GM19324 (cell line): ENCODE measurements around the gene VMAC.

Experiments
- ATAC-seq: cut with Tn5 transposase; IDR thresholded peaks from one replicate; pipeline ENCODE4 v1.9.1; 2021; ENCODE audit warnings: mild to moderate bottlenecking, moderate library complexity; ENCODE audit not compliant: unreplicated experiment, low FRiP score

Gene VMAC

GRCh38 chr19:5926641-5927440 lies 22.2 kb downstream of the VMAC start:
- no peak for ATAC-seq

GRCh38 chr19:5927441-5927821 lies 22.8 kb downstream of the VMAC start:
- no peak for ATAC-seq

- ATAC-seq, result no peak
Measured at GRCh38 chr19:5929179-5929578, 24.5 kb downstream of the VMAC start.

GRCh38 chr19:5929625-5930024 lies 25.0 kb downstream of the VMAC start:
- no peak for ATAC-seq

- ATAC-seq, result no peak
Measured at GRCh38 chr19:5931251-5931650, 26.6 kb downstream of the VMAC start.

GRCh38 chr19:5932146-5932545 lies 27.5 kb downstream of the VMAC start:
- ATAC-seq, result no peak

GRCh38 chr19:5932609-5933262 lies 28.1 kb downstream of the VMAC start:
- no peak for ATAC-seq

GRCh38 chr19:5933391-5934068 lies 28.9 kb downstream of the VMAC start:
- ATAC-seq, result no peak

GRCh38 chr19:5934069-5934401 lies 29.4 kb downstream of the VMAC start:
- no peak for ATAC-seq

GRCh38 chr19:5934774-5935472 lies 30.3 kb downstream of the VMAC start:
- ATAC-seq, result no peak

- ATAC-seq, result no peak
Measured at GRCh38 chr19:5935473-5936291, 31.0 kb downstream of the VMAC start.

- no peak for ATAC-seq
Measured at GRCh38 chr19:5936292-5936592, 31.6 kb downstream of the VMAC start.

GRCh38 chr19:5937550-5937949 lies 32.9 kb downstream of the VMAC start:
- no peak for ATAC-seq

- ATAC-seq, result no peak
Measured at GRCh38 chr19:5940260-5941208, 35.9 kb downstream of the VMAC start.

- no peak for ATAC-seq
Measured at GRCh38 chr19:5941673-5942072, 37.0 kb downstream of the VMAC start.

GRCh38 chr19:5943045-5943444 lies 38.4 kb downstream of the VMAC start:
- no peak for ATAC-seq

- no peak for ATAC-seq
Measured at GRCh38 chr19:5943623-5944022, 39.0 kb downstream of the VMAC start.

- ATAC-seq, result no peak
Measured at GRCh38 chr19:5947435-5947834, 42.8 kb downstream of the VMAC start.
